ENCODE data around the gene TMEM92.

Gene TMEM92

DNA sequence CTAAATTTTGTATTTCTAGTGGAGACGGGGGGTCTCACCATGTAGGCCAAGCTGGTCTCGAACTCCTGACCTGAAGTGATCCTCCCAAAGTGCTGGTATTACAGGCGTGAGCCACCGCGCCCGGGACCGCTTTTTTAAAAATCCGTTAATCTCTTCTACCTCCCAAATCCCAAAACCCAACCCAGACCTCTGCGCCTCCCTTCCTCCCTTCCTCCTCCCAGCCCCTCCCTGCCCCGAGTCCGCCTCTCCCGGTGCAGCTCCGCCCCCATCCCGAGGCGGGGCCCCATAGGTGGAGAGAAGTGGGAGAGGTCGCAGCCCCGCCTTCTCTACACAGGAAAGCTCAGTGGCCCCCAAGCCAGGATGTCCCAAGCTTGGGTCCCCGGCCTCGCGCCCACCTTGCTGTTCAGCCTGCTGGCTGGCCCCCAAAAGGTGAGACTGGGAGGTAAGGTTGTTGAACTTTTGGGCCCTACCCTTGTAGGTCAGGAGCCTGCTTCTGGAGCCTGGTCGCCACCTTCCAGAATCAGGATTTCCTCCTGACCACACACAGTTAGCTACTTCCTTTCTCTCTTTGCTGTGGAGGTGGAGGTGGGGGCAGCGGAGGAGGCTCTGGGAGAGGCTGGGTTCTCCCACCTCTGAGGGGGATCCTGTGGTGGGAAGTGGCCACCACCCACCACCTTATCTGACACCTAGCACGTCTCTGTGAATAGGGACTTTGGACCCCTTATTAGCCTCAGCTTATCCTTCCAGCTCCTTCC lies at the start of gene TMEM92:
TSS of gene TMEM92 (plus strand) at position 325 of the 755 bp plus-strand sequence. CDS start at position 361, 36 bp downstream.
- peak; percentile 36 for DNase-seq

GRCh38 chr17:50225701-50226240 lies 48.5 kb upstream of the TMEM92 start:
- DNase-seq, result no peak

GRCh38 chr17:50234581-50234980 lies 39.7 kb upstream of the TMEM92 start:
- no peak for DNase-seq

DNA sequence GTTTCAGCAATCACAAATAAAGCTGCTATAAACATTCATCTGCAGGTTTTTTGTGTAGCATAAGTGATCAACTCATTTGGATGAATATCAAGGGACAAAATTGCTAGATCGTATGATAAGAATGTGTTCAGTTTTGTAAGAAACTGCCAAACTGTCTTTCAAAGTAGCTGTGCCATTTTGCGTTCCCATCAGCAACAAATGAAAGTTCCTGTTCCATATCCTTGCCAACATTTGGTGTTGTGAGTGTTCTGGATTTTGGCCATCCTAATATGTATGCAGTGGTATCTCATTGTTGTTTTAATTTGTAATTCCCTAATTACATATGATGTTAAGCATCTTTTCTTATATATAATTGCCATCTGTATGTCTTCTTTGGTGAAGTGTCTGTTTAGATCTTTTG lies 36.4 kb upstream of the TMEM92 start:
- no peak for DNase-seq

GRCh38 chr17:50238601-50239280 lies 35.5 kb upstream of the TMEM92 start:
- DNase-seq, result no peak

DNA sequence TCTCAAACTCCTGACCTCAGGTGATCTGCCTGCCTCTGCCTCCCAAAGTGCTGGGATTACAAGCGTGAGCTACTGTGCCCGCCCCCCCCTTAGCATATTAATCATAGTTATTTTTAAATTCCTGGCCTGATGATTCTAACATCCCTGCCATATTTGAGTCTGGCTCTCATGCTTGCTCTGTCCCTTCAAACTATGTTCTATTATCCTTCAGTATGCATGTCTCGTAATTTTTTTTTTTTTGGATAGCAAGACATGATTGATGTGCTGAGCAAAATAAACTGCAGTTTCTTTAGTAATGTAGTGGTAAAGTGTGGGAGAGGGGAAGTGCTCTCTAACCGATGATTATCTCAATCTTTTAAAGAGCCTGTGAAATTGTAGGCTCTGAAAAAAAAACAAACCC lies 34.3 kb upstream of the TMEM92 start:
- DNase-seq, result no peak

GRCh38 chr17:50240851-50241250 lies 33.4 kb upstream of the TMEM92 start:
- DNase-seq, result no peak

DNA sequence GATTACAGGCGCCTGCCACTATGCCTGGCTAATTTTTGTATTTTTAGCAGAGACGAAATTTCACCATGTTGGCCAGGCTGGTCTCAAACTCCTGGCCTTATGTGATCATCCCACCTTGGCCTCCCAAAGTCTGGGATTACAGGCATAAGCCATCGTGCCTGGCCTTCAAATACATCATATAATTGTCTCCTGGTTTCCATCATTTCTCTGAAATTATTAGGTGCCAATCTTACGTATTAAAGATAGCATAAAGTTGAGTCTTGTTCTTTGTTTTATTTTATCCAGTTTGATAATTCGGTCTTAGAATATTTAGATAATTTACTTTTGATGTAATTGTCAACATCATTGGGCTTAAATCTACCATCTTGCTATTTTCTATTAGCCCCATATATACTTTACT lies 32.8 kb upstream of the TMEM92 start:
- no peak for DNase-seq

DNA sequence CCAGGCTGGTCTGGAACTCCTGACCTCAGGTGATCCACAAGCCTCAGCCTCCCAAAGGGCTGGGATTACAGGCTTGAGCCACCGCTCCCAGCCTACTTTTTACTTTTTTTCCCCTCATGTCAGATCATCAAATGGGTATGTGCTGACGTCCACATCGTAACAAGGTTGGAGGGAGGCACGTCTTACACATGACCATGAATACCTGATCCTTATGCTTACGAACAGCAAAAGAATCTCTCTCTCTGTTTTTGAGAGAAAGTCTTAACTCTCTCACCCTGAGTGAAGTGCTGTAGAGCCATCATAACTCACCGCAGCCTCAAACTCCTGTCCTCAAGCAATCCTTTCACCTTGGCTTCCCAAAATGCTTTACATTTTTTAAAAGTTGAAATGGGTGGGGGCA lies 29.5 kb upstream of the TMEM92 start:
- DNase-seq, result no peak

- no peak for DNase-seq
Measured at GRCh38 chr17:50248255-50248654, 26.0 kb upstream of the TMEM92 start.

GRCh38 chr17:50252781-50253180 lies 21.5 kb upstream of the TMEM92 start:
- no peak for DNase-seq

DNA sequence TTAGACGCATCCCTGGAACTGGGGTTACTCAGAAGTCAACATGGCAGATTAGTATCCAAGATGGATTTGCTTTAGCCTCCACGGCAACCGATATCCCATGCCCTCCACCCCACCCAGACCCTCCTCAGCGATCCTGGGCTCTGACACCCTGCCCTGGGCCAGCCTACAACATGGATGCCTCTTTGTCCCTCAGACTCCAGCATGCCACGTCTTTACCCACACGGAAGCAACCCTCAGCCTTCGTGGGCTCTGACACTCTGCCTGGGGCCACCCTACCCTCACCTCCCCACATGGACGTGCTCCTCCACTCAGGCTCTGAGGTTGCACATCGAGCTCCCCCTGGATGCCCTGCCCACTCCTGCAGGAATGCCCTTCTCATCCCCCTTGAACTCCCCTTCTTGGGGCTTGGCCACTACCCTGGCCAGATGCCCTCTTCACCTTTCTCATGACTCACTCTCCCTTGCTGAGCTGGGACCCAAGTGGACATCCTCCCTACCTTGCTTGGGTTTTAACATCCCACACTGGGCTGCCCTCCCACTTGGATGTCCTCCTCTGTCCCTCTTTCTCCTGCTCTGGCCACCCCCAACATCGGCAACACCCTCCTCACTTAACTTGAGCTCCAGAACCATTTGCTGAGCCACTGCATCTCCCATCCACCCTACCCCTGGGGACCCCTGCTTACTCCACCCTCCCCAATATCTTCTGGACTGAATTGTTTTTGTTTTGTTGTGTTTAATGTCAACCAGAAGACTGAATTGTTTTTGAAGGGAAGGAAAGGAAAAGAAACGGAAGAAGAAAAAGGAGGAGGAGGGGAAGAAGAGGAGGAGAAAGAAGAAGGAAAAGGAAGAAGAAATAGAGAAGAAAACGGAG lies 18.3 kb upstream of the TMEM92 start:
- DNase-seq, result no peak

- DNase-seq, result no peak
Measured at GRCh38 chr17:50256826-50257618, 17.2 kb upstream of the TMEM92 start.

GRCh38 chr17:50257676-50258224 lies 16.5 kb upstream of the TMEM92 start:
- DNase-seq, result no peak

- no peak for DNase-seq
Measured at GRCh38 chr17:50258647-50259476, 15.4 kb upstream of the TMEM92 start.

DNA sequence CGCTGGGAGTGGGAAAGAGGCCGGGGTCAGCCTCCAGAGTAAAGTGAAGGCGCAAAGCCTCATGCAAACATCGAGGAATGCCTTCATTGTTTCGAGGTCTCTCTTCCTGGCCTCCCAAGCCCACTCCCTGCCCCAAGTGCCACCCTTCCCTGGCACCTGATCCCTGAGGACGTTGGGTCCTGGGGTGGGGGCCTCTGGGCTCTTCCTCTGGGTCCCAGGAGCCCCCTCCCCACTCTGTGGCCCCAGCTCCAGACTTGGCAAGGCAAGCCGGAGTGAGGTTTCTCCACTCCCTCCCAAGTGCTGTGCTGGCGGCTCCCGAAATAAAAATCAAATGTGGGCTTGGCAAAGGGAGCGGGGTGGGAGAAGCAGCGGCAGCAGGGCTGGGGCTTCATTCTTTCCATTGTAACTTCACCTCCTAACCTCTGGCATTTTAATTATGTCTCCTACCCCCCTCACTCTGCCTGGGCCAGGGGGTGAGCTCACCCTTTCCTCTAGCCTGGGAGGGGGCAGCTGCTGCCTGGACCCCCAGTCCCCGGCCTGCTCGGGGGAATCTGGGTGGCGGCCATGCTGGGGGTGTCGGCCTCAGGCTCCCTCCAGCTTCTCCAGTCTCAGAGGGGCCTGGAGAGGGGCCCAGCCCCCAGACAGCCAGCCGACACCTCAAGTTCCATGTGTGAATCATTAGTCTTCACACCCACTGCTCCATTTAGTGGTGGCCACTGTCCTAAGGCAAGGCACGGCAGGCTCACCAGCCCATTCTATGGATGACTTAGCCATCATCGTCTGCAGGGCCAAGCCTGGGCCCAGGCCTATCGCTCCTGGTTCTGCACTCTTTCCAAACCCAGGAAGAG lies 14.6 kb upstream of the TMEM92 start:
- DNase-seq, result no peak

GRCh38 chr17:50260501-50260911 lies 13.8 kb upstream of the TMEM92 start:
- DNase-seq, result no peak

DNA sequence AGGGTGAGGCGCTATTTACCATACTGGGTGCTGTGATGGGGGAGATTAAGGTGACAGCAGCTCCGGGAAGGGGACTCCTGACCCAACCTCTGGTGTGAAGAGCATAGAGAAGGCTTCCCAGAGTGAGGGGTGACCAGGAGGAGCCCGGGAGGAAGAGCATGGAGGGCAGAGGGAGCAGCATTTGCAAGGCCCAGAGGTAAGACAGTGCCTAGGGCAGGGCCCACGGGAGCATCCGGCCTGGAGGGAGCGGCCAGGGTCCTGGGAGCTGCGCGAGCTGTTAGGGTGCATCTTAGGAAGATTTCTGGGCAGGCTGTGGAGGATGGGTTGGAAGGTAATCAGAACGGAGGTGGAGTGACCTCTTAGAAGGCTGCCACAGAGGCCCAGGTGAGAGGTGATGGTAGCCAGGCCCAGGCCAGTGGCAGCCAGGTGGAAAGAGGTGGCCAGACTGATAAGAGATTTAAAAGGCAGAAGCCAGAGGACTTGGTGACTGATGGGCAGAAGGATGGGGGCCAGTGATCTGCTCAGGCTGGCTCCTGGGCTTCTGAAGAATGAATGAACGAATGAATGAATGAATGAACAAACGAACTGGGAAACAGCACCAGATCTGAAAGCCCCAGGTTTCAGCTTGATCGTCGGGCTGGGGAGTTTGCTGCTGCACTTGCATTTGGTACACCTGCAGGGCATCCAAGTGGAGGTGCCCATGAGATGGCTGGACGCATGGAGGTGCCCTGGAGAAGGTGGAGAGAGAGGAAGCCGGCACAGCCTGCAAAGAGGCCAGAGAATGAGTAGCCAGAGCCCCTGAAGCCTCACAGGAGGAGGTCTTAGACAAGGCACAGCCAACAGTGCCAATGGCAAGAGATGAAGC lies 13.0 kb upstream of the TMEM92 start:
- DNase-seq, result no peak

Measured in NCI-H774 (cell line).